Liver (tissue), 9 donors: ENCODE data around the gene SMIM1. TPM values are rescaled to one million over a fixed set of nuclear protein-coding genes. Genes with fewer than 3 reads are reported as not detected.
"Not testable (repeated sequence)": the region's sequence is repeated elsewhere in the genome, so short reads cannot be mapped to it uniquely, and the experiment has no call there.

ENCODE experiments used
- DNase-seq: peaks from one replicate; pipeline ENCODE4 v3.0.0-alpha.2; 2017; ENCODE audit warnings: low spot score
- H3K27ac ChIP-seq, 2 donors: one replicate each; pipeline ENCODE4 v1.7.0; 2013; ENCODE audit warnings: inconsistent platforms in 2 of 2, low read length in 2 of 2, control low read depth in 1 of 2, low read depth in 1 of 2, mild to moderate bottlenecking in 1 of 2
- H3K27me3 ChIP-seq, 4 donors: one replicate each; pipeline versions ENCODE4 v1.6.1 to v1.7.0; 2013; ENCODE audit warnings: low read length in 3 of 4, inconsistent platforms in 1 of 4, mild to moderate bottlenecking in 1 of 4, moderate library complexity in 1 of 4; ENCODE audit not compliant: control insufficient read depth in 4 of 4, insufficient read depth in 4 of 4
- H3K36me3 ChIP-seq, 4 donors: one replicate each; pipeline versions ENCODE4 v1.6.1 to v1.7.0; 2013; ENCODE audit warnings: low read length in 3 of 4, mild to moderate bottlenecking in 3 of 4, low read depth in 1 of 4, moderate library complexity in 1 of 4; ENCODE audit not compliant: control insufficient read depth in 4 of 4, insufficient read depth in 3 of 4
- H3K4me1 ChIP-seq, 4 donors: one replicate each; pipeline versions ENCODE4 v1.6.1 to v1.7.0; 2013; ENCODE audit warnings: low read length in 3 of 4, mild to moderate bottlenecking in 3 of 4, moderate library complexity in 1 of 4; ENCODE audit not compliant: control insufficient read depth in 4 of 4, insufficient read depth in 4 of 4
- H3K4me3 ChIP-seq, 3 donors: one replicate each; pipeline versions ENCODE4 v1.6.1 to v1.7.0; 2013; ENCODE audit warnings: low read length in 3 of 3, control low read depth in 1 of 3, low read depth in 1 of 3, mild to moderate bottlenecking in 1 of 3
- H3K9ac ChIP-seq, 2 donors: one replicate each; pipeline ENCODE4 v1.7.0; 2013; ENCODE audit warnings: low read length in 2 of 2, mild to moderate bottlenecking in 2 of 2, moderate library complexity in 2 of 2, control low read depth in 1 of 2, low read depth in 1 of 2
- H3K9me3 ChIP-seq, 4 donors: one replicate each; pipeline versions ENCODE4 v1.6.1 to v1.7.0; 2013; ENCODE audit warnings: low read length in 3 of 4; ENCODE audit not compliant: control insufficient read depth in 4 of 4
- EGR1 ChIP-seq, 2 donors: IDR thresholded peaks; 2 replicates each; pipeline ENCODE4 v1.6.1; 2016 to 2018; ENCODE audit warnings: antibody characterized with exemption in 2 of 2, low read depth in 2 of 2
- FOXA1 ChIP-seq: IDR thresholded peaks from 2 replicates; pipeline ENCODE4 v1.6.1; 2016; ENCODE audit warnings: antibody characterized with exemption
- FOXA2 ChIP-seq: IDR thresholded peaks from 2 replicates; pipeline ENCODE4 v1.6.1; 2016; ENCODE audit warnings: antibody characterized with exemption
- GABPA ChIP-seq, 2 donors: IDR thresholded peaks in 1 of 2; conservative IDR thresholded peaks in 1 of 2; 2 replicates each; pipeline ENCODE4 v1.6.1; 2016; ENCODE audit warnings: antibody characterized with exemption in 2 of 2, mild to moderate bottlenecking in 1 of 2, moderate library complexity in 1 of 2
- HNF4A ChIP-seq, 2 donors: conservative IDR thresholded peaks; 2 replicates each; pipeline ENCODE4 v1.6.1; 2016; ENCODE audit warnings: antibody characterized with exemption in 2 of 2, mild to moderate bottlenecking in 2 of 2
- HNF4G ChIP-seq: IDR thresholded peaks from 2 replicates; pipeline ENCODE4 v1.6.1; 2016; ENCODE audit warnings: antibody characterized with exemption
- JUND ChIP-seq, 2 donors: IDR thresholded peaks; 2 replicates each; pipeline ENCODE4 v1.6.1; 2016; ENCODE audit warnings: antibody characterized with exemption in 2 of 2
- NR2F2 ChIP-seq: IDR thresholded peaks from 2 replicates; pipeline ENCODE4 v1.6.1; 2016; ENCODE audit warnings: antibody characterized with exemption
- RAD21 ChIP-seq, 2 donors: IDR thresholded peaks; 2 replicates each; pipeline ENCODE4 v1.6.1; 2016; ENCODE audit warnings: antibody characterized with exemption in 2 of 2, mild to moderate bottlenecking in 2 of 2
- RXRA ChIP-seq, 2 donors: IDR thresholded peaks; 2 replicates each; pipeline ENCODE4 v1.6.1; 2017 to 2018; ENCODE audit warnings: antibody characterized with exemption in 2 of 2, mild to moderate bottlenecking in 1 of 2
- SP1 ChIP-seq: IDR thresholded peaks from 2 replicates; pipeline ENCODE4 v1.6.1; 2018; ENCODE audit warnings: antibody characterized with exemption, mild to moderate bottlenecking
- TAF1 ChIP-seq: conservative IDR thresholded peaks from 2 replicates; pipeline ENCODE4 v1.6.1; 2016; ENCODE audit warnings: antibody characterized with exemption, mild to moderate bottlenecking
- YY1 ChIP-seq: IDR thresholded peaks from 2 replicates; pipeline ENCODE4 v1.6.1; 2016; ENCODE audit warnings: antibody characterized with exemption, mild to moderate bottlenecking
- WGBS: extraction: QIAGEN DNeasy Blood & Tissue Kit; methylation state at CpG from one replicate; pipeline ENCODE4 v1.1.7; 2013; 5-methylcytosine and 5-hydroxymethylcytosine counted together
- polyA plus RNA-seq, 2 donors: library from polyadenylated mRNA; stranded (reverse) in 1 of 2; unstranded in 1 of 2; fragments of 200-250 nt in 1 of 2; fragments of >200 nt in 1 of 2; fragmentation: Nextera tagmentation in 1 of 2; extraction: Ambion mirVana in 1 of 2; gene quantifications; one replicate each; pipeline versions ENCODE4 v1.2.1 to v1.2.3, GENCODE V29; 2013 to 2015
- total RNA-seq, 2 donors: library from RNA; depleted of rRNA; stranded (reverse); fragments of >200 nt; gene quantifications; one replicate each; pipeline ENCODE4 v1.2.3, GENCODE V29; 2014
- TF ChIP-seq, protein P1 (sequence below): IDR thresholded peaks from 2 replicates; pipeline ENCODE4 v1.6.1; 2016; ENCODE audit warnings: antibody characterized with exemption
- TF ChIP-seq, protein P2 (sequence below): fragments of 150-350 bp; IDR thresholded peaks from 2 replicates; pipeline ENCODE4 v1.5.1; 2017; ENCODE audit warnings: improper control_type of control experiment, low read depth, low read length; ENCODE audit not compliant: missing input control
- donor health status: healthy.
- donor health status: healthy.
- donor health status: healthy.
- donor health status: healthy.
- donor health status: healthy.

The SMIM1 gene
- total and polyA plus RNA-seq, 4 donors = 1.8 to 82.9 (median 10.3) TPM

DNA sequence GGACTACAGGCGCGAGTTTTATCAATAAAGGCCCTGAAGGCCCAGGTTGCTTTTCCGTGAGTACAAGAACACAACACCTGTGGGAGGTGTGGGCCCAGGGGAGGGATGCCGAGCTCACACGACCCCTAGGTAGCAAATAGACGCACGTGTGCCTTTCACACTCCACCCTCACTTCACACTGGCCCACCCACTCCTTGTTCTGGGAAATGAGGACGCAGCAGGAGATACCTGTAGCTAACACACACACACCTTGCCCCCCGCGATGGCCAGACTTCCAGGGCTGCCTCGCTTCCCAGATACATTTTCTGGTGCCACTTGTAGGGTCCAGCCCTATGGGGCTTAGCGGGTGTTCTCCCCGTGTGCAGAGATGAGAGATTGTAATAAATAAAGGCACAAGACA is 24.6 kb upstream of the SMIM1 start:
- no peak for DNase-seq
- H3K9ac ChIP-seq = no peak overlapping the region
- no peak for TF ChIP-seq YY1
- 82% methylated on average over 13 of the region's 13 CpGs for WGBS
- H3K9me3 ChIP-seq = no peaks in the 10 kb centered on the region
- H3K4me3 ChIP-seq = no peak overlapping the region
- H3K4me1 ChIP-seq = peaks cover 4 to 29% (median 14%) of the 10 kb centered on the region in 4 donors
- H3K27me3 ChIP-seq = no peaks in the 10 kb centered on the region
- H3K36me3 ChIP-seq = peaks cover 0 to 2% (median 0%) of the 10 kb centered on the region in 4 donors
- H3K27ac ChIP-seq = no peak overlapping the region

- 93% methylated on average over 15 of the region's 15 CpGs for WGBS
- not testable (repeated sequence) for H3K27me3 ChIP-seq
These were observed 24.1 kb upstream of the SMIM1 start for GRCh38 chr1:3748316-3748900.

DNA sequence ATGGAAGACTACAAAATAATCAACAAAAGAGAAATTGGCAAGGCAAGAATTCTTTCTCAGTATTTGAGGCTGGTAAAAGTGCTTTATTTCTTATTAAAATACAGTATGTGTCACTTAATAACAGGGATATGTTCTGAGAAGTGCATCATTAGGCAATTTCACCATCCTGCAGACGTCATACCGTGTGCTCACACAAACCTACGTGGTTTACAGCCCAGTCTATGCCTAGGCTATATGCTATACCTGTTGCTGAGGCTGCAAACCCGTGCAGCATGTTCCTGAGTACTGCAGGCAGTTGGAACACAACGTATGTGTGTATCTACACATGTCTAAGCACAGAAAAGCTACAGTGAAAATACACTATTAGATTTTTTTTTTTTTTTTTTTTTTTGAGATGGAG is 23.0 kb upstream of the SMIM1 start:
- Histone ChIP-seq H3K9me3 (no peaks in the 10 kb centered on the region), H3K4me1 (peaks cover 4 to 28% (median 14%) of the 10 kb centered on the region in 4 donors), H3K9ac (no peak overlapping the region), H3K36me3 (no peaks in the 10 kb centered on the region), H3K27me3 (no peaks in the 10 kb centered on the region), H3K4me3 (no peak overlapping the region), H3K27ac (no peak overlapping the region)
- no peak for DNase-seq
- 69% methylated on average over 5 of the region's 5 CpGs for WGBS
- TF ChIP-seq FOXA1 (no peak), SP1 (no peak), NR2F2 (no peak), RAD21 (IDR thresholded peaks at IDR 0.05) (no peak), TAF1 (no peak)

More at GRCh38 chr1:3748316-3748900, 24.1 kb upstream of the SMIM1 start:
- H3K4me1 ChIP-seq = peaks cover 4 to 29% (median 14%) of the 10 kb centered on the region in 4 donors
- not testable (repeated sequence) for H3K27ac ChIP-seq, H3K9ac ChIP-seq, H3K4me3 ChIP-seq, H3K9me3 ChIP-seq, H3K36me3 ChIP-seq, DNase-seq

DNA sequence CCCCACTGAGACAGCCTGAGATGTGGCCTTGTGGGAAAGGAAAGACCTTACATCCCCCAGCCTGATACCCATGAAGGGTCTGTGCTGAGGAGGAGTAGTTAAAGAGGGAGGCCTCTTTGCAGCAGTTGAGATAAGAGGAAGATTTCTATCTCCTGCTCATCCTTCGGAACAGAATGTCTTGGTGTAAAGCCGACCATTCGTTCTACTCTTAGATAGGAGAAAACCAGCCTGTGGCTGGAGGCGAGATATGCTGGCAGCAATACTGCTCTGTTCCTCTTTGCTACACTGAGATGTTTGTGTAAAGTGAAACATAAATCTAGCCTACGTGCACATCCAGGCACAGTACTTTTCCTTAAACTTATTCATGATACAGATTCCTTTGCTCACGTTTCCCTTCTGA is 21.8 kb upstream of the SMIM1 start:
- Histone ChIP-seq H3K36me3 (no peaks in the 10 kb centered on the region), H3K27me3 (peaks cover 0 to 3% (median 0%) of the 10 kb centered on the region in 4 donors), H3K4me3 (no peak overlapping the region), H3K9ac (no peak overlapping the region), H3K27ac (no peak overlapping the region), H3K4me1 (peaks cover 4 to 15% (median 10%) of the 10 kb centered on the region in 4 donors), H3K9me3 (no peaks in the 10 kb centered on the region)
- no peak for DNase-seq
- TF ChIP-seq RXRA (IDR thresholded peaks at IDR 0.05) = no peak
- no peak for TF ChIP-seq HNF4G
- TF ChIP-seq SP1 = no peak
- no peak for TF ChIP-seq RAD21 (IDR thresholded peaks at IDR 0.05)
- no peak for TF ChIP-seq GABPA (IDR thresholded peaks at IDR 0.05 in 1 of 2, conservative IDR thresholded peaks at IDR 0.05 in 1 of 2)
- WGBS = 63% methylated on average over 6 of the region's 6 CpGs

DNA sequence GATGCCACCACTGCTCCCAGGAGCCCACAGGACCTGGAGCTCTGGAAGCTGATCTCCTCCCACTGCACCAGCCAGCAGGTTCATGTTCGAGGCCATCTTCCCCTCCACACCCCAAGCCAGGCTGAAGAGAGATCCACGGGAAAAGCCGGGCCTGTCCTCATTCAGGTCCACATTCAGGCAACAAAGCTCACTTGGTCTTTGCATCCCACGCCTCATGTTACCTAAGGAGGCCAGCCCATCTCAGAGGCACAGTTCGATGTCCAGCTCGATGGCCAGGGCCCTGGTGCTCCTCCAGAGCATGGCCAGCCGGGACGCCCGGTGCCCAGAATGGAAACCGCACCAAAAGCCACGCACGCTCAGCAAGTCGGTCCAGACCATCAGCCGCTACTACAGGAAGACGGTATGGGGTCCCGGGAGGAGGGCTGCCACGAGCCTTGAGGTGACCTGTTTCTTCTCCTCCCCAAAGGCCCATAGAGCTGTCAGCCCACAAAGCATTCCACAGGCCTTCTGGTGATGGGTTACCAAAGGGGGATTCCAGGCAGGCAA is 20.1 kb upstream of the SMIM1 start, which contains the start of gene CCDC27:
CCDC27 (plus strand) TSS at position 51 of the 546 bp plus-strand sequence; CDS start at position 83, 32 bp downstream.
- DNase-seq = no peak
- TF ChIP-seq GABPA (IDR thresholded peaks at IDR 0.05 in 1 of 2, conservative IDR thresholded peaks at IDR 0.05 in 1 of 2) = no peak
- TF ChIP-seq FOXA2 = no peak
- no peak for TF ChIP-seq RXRA (IDR thresholded peaks at IDR 0.05)
- no peak for TF ChIP-seq YY1
- TF ChIP-seq EGR1 (IDR thresholded peaks at IDR 0.05; ENCODE audit: low read depth in 2 of 2) = no peak
- TF ChIP-seq TAF1 = no peak
- TF ChIP-seq HNF4G = no peak
- TF ChIP-seq, protein P1, sequence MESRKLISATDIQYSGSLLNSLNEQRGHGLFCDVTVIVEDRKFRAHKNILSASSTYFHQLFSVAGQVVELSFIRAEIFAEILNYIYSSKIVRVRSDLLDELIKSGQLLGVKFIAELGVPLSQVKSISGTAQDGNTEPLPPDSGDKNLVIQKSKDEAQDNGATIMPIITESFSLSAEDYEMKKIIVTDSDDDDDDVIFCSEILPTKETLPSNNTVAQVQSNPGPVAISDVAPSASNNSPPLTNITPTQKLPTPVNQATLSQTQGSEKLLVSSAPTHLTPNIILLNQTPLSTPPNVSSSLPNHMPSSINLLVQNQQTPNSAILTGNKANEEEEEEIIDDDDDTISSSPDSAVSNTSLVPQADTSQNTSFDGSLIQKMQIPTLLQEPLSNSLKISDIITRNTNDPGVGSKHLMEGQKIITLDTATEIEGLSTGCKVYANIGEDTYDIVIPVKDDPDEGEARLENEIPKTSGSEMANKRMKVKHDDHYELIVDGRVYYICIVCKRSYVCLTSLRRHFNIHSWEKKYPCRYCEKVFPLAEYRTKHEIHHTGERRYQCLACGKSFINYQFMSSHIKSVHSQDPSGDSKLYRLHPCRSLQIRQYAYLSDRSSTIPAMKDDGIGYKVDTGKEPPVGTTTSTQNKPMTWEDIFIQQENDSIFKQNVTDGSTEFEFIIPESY = no peak
- TF ChIP-seq, protein P2, sequence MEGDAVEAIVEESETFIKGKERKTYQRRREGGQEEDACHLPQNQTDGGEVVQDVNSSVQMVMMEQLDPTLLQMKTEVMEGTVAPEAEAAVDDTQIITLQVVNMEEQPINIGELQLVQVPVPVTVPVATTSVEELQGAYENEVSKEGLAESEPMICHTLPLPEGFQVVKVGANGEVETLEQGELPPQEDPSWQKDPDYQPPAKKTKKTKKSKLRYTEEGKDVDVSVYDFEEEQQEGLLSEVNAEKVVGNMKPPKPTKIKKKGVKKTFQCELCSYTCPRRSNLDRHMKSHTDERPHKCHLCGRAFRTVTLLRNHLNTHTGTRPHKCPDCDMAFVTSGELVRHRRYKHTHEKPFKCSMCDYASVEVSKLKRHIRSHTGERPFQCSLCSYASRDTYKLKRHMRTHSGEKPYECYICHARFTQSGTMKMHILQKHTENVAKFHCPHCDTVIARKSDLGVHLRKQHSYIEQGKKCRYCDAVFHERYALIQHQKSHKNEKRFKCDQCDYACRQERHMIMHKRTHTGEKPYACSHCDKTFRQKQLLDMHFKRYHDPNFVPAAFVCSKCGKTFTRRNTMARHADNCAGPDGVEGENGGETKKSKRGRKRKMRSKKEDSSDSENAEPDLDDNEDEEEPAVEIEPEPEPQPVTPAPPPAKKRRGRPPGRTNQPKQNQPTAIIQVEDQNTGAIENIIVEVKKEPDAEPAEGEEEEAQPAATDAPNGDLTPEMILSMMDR = no peak
- TF ChIP-seq HNF4A (conservative IDR thresholded peaks at IDR 0.05) = no peak
- no peak for TF ChIP-seq SP1
- no peak for TF ChIP-seq JUND (IDR thresholded peaks at IDR 0.05)
- Histone ChIP-seq H3K9me3 (no peaks in the 10 kb centered on the region), H3K4me1 (peaks cover 0 to 3% (median 0%) of the 10 kb centered on the region in 4 donors), H3K36me3 (no peaks in the 10 kb centered on the region), H3K27me3 (peaks cover 0 to 3% (median 0%) of the 10 kb centered on the region in 4 donors), H3K27ac (no peak within 1 kb of the TSS), H3K4me3 (no peak within 1 kb of the TSS), H3K9ac (no peak within 1 kb of the TSS)
- 84% methylated on average over 17 of the region's 17 CpGs for WGBS
